Fibroblast of lung (primary cell): Measurements from ENCODE around the gene SPEM3. TPM values are rescaled to one million over a fixed set of nuclear protein-coding genes. Genes with fewer than 3 reads are reported as not detected.

Source experiments
- DNase-seq, 2 donors: peaks; one replicate each; pipeline versions ENCODE4 v3.0.0 to v3.0.0-alpha.2; 2010; ENCODE audit warnings: low read depth in 2 of 2
- H2AFZ ChIP-seq: 2 replicates; pipeline ENCODE4 v1.5.1; 2012; ENCODE audit warnings: low read length, control low read depth, inconsistent platforms
- H3K27ac ChIP-seq: 2 replicates; pipeline ENCODE4 v1.5.1; 2011; ENCODE audit warnings: low read length, control low read depth; ENCODE audit not compliant: insufficient read depth
- H3K27me3 ChIP-seq: 2 replicates; pipeline ENCODE4 v1.5.1; 2011; ENCODE audit warnings: mild to moderate bottlenecking, low read length; ENCODE audit not compliant: control insufficient read depth, insufficient read depth
- H3K36me3 ChIP-seq: 2 replicates; pipeline ENCODE4 v1.5.1; 2011; ENCODE audit warnings: low read length; ENCODE audit not compliant: control insufficient read depth, insufficient read depth
- H3K4me1 ChIP-seq: 2 replicates; pipeline ENCODE4 v1.5.1; 2011; ENCODE audit warnings: low read length; ENCODE audit not compliant: control insufficient read depth, insufficient read depth; ENCODE audit errors: extremely low read depth
- H3K4me2 ChIP-seq: 2 replicates; pipeline ENCODE4 v1.5.1; 2011; ENCODE audit warnings: low read length, control low read depth; ENCODE audit not compliant: insufficient read depth; ENCODE audit errors: extremely low read depth
- H3K4me3 ChIP-seq, 4 experiments: fragments of 200-600 bp in 1 of 4; sonication (generic) in 1 of 4; replicated peaks in 1 of 4; 2 replicates each; pipeline ENCODE4 v1.5.1; 2011 to 2016; ENCODE audit warnings: low read length in 4 of 4, low read depth in 3 of 4, mild to moderate bottlenecking in 3 of 4, control low read depth in 2 of 4, inconsistent platforms in 1 of 4, mixed read lengths in 1 of 4; ENCODE audit not compliant: insufficient read depth in 1 of 4; ENCODE audit errors: control extremely low read depth in 1 of 4
- H3K79me2 ChIP-seq: 2 replicates; pipeline ENCODE4 v1.5.1; 2012; ENCODE audit warnings: mild to moderate bottlenecking, low read length, inconsistent platforms; ENCODE audit not compliant: control insufficient read depth, insufficient read depth
- H3K9ac ChIP-seq: 2 replicates; pipeline ENCODE4 v1.5.1; 2011; ENCODE audit warnings: mild to moderate bottlenecking, low read length, control low read depth; ENCODE audit not compliant: insufficient read depth
- H3K9me3 ChIP-seq: 2 replicates; pipeline ENCODE4 v1.5.1; 2012; ENCODE audit warnings: low read depth, low read length; ENCODE audit not compliant: control insufficient read depth, insufficient read depth
- H4K20me1 ChIP-seq: 2 replicates; pipeline ENCODE4 v1.5.1; 2011; ENCODE audit warnings: low read length; ENCODE audit not compliant: control insufficient read depth, insufficient read depth; ENCODE audit errors: extremely low read depth
- CTCF ChIP-seq, 2 donors: IDR thresholded peaks in 1 of 2; conservative IDR thresholded peaks in 1 of 2; 1 replicate in 1 of 2; 2 replicates in 1 of 2; pipeline ENCODE4 v1.5.1; 2011 to 2012; ENCODE audit warnings: low read length in 2 of 2, control low read depth in 1 of 2, inconsistent platforms in 1 of 2, low read depth in 1 of 2, mild to moderate bottlenecking in 1 of 2
- EZH2 ChIP-seq: IDR thresholded peaks from 2 replicates; pipeline ENCODE4 v1.5.1; 2012; ENCODE audit warnings: low read length, control low read depth, mild to moderate bottlenecking; ENCODE audit errors: missing control alignments
- polyA plus RNA-seq, 2 donors: library from polyadenylated mRNA; depleted of rRNA in 1 of 2; stranded (reverse) in 1 of 2; unstranded in 1 of 2; fragments of >200 nt; gene quantifications; 2 replicates each; pipeline ENCODE4 v1.2.1, GENCODE V29; 2011 to 2012; ENCODE audit warnings: missing spikeins in 1 of 2
- total RNA-seq: library from RNA; depleted of rRNA; stranded (reverse); fragments of >200 nt; gene quantifications from 2 replicates; pipeline ENCODE4 v1.2.1, GENCODE V29; 2014

The SPEM3 gene
- total and polyA plus RNA-seq, 2 donors (not counting 1 experiment from before 2014, with no cell fraction given), result not detected

GRCh38 chr17:7425316-7425715 is 3.3 kb upstream of the SPEM3 start, which contains the start of gene SPEM2:
TSS of gene SPEM2 (plus strand) at chr17:7425616. CDS start at chr17:7425689, 73 bp downstream.
- Histone ChIP-seq H3K36me3 (no peaks in the 10 kb centered on the region), H3K9me3 (no peaks in the 10 kb centered on the region), H3K4me3 (no peak within 1 kb of the TSS), H3K27ac (no peak within 1 kb of the TSS), H3K27me3 (no peaks in the 10 kb centered on the region), H3K79me2 (no peaks in the 10 kb centered on the region), H3K9ac (no peak within 1 kb of the TSS), H4K20me1 (no peaks in the 10 kb centered on the region), H2AFZ (no peak within 1 kb of the TSS), H3K4me1 (no peaks in the 10 kb centered on the region), H3K4me2 (no peak within 1 kb of the TSS)
- TF ChIP-seq EZH2, result no peak
- no peak for TF ChIP-seq CTCF (conservative IDR thresholded peaks at IDR 0.05 in 1 of 2, IDR thresholded peaks at IDR 0.05 in 1 of 2; ENCODE audit: low read depth in 1 of 2, low read length in 2 of 2)
- DNase-seq, result no peak

- no peak for TF ChIP-seq EZH2
- TF ChIP-seq CTCF (conservative IDR thresholded peaks at IDR 0.05 in 1 of 2, IDR thresholded peaks at IDR 0.05 in 1 of 2; ENCODE audit: low read depth in 1 of 2, low read length in 2 of 2), result no peak
Measured at GRCh38 chr17:7425756-7426155, 2.9 kb upstream of the SPEM3 start.

GRCh38 chr17:7426203-7426863 is 2.3 kb upstream of the SPEM3 start:
- TF ChIP-seq CTCF (conservative IDR thresholded peaks at IDR 0.05 in 1 of 2, IDR thresholded peaks at IDR 0.05 in 1 of 2; ENCODE audit: low read depth in 1 of 2, low read length in 2 of 2), result no peak
- TF ChIP-seq EZH2, result no peak
- no peaks in the 10 kb centered on the region for H3K79me2 ChIP-seq
- H4K20me1 ChIP-seq, result no peaks in the 10 kb centered on the region
- no peak overlapping the region for H3K9ac ChIP-seq
- H3K36me3 ChIP-seq, result no peaks in the 10 kb centered on the region
- no peak overlapping the region for H2AFZ ChIP-seq
- H3K4me3 ChIP-seq, result no peak overlapping the region
- H3K4me1 ChIP-seq, result no peaks in the 10 kb centered on the region
- no peaks in the 10 kb centered on the region for H3K27me3 ChIP-seq
- DNase-seq, result no peak
- no peaks in the 10 kb centered on the region for H3K9me3 ChIP-seq
- no peak overlapping the region for H3K4me2 ChIP-seq
- no peak overlapping the region for H3K27ac ChIP-seq

More at GRCh38 chr17:7425756-7426155, 2.9 kb upstream of the SPEM3 start:
- Histone ChIP-seq H3K4me3 (no peak overlapping the region), H3K27me3 (no peaks in the 10 kb centered on the region), H3K36me3 (no peaks in the 10 kb centered on the region), H2AFZ (no peak overlapping the region), H3K79me2 (no peaks in the 10 kb centered on the region), H3K9ac (no peak overlapping the region), H3K27ac (no peak overlapping the region), H3K4me2 (no peak overlapping the region), H3K9me3 (no peaks in the 10 kb centered on the region), H3K4me1 (no peaks in the 10 kb centered on the region), H4K20me1 (no peaks in the 10 kb centered on the region)
- no peak for DNase-seq
